GM23248 (cell line): ENCODE measurements around the gene FRYL.

ENCODE experiments used
- EZH2 ChIP-seq: fragments of 200-600 bp; sonication (generic); IDR thresholded peaks from 2 replicates; pipeline ENCODE4 v1.6.1; 2018; ENCODE audit warnings: antibody characterized with exemption, mild to moderate bottlenecking; ENCODE audit not compliant: insufficient read depth, poor library complexity, severe bottlenecking
- EZH2phosphoT487 ChIP-seq: fragments of 200-600 bp; sonication (generic); IDR thresholded peaks from 2 replicates; pipeline ENCODE4 v1.6.1; 2018; ENCODE audit warnings: antibody characterized with exemption, moderate library complexity, mild to moderate bottlenecking, low read depth; ENCODE audit not compliant: insufficient read depth

DNA sequence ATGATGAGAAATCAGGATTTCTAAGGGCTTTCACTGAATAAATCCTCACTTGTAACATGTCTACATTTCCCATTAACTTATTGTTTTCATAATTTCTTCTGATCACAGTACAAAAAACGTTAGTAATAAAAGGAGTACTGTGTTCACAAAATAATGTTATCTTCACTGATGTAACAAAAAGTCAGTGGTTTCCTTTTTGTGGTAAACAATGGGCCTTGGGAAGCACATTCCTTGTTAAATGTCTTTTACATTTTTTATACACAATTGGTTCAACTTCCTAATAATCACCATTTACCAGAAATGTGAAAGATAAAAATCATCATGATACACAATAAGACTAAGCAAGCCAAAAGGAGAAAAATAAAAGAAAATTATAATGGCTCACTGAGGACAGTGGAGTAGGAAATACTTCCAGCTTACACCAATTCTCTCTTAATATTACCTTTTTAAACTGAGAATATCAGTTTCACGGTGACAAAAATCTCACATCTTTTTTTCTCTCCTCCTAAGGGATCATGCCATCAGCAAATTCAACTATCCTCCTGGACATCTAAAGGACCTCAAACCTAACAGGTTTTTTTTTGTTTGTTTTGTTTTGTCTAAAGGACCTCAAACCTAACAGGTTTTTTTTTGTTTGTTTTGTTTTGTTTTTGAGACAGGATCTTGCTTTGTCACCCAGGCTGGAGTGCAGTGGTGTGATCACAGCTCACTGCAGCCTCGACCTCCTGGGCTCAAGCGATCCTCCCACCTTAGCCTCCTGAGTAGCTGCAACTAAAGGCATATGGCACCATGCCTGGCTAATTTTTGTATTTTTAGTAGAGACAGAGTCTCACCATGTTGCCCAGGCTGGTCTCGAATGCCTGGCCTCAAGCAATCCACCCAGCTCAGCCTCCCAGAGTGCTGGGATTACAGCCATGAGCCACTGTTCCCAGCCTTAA lies 57.3 kb downstream of the FRYL start:
- TF ChIP-seq EZH2: no peak
- no peak for TF ChIP-seq EZH2phosphoT487
